ENCODE results near the gene BCOR. TPM values are rescaled to one million over a fixed set of nuclear protein-coding genes. Genes with fewer than 3 reads are reported as not detected.

The BCOR gene
- total RNA-seq, 1 experiment from 2014 or later = 134 TPM

DNA sequence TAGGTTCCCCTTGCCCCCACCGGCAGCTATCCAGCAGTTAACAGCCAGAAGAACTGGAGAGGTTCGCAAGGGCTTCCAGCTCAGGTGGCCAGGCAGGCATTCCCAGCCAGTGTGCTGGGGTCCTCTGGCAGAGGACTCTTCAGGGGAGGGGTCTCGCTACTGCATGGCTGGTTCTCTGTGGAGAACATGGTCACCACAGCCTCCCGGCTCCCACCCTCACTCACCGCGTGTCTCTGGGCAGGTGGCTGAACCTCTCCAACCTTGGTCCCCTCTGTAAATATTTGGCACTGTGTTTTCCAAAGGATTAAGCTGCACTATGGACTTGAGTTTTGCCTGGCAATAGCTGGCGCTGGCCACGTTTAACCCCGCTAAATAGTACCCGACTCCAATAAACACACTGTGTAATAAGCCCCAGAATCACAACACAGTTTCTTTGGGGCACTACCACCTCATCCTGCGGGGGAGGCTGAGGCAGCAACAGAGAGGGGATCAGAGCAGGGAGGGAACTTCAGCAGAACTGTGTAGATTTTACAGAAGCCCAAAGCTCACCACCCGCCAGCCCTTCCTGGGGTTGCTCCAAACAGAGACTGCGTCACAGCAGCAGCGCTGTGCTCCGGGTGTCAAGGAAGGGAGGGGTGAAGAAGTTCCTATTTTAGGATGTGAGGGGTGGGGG lies 15.2 kb downstream of the BCOR start:
- Histone ChIP-seq H3K23ac (ENCODE audit: insufficient read length, low read depth, low read length) (no peak overlapping the region), H4K91ac (ENCODE audit: insufficient read length, low read depth, low read length) (no peak overlapping the region), H2AFZ (ENCODE audit: low read length) (no peak overlapping the region), H4K8ac (replicated peaks; ENCODE audit: insufficient read length, low read depth, low read length) (no peak overlapping the region), H3K27me3 (ENCODE audit: insufficient read depth, low read length) (peaks cover 42% of the 10 kb centered on the region), H4K5ac (ENCODE audit: insufficient read length, low read depth, low read length) (no peak overlapping the region), H3K4ac (ENCODE audit: low read depth, low read length) (no peak overlapping the region), H2AK5ac (ENCODE audit: insufficient read length, low read length) (no peak overlapping the region), H3K79me1 (ENCODE audit: insufficient read depth, low read depth, low read length, poor library complexity, severe bottlenecking) (peaks cover 3% of the 10 kb centered on the region), H3K56ac (ENCODE audit: insufficient read length, low read depth, low read length) (no peak overlapping the region), H2BK120ac (ENCODE audit: low read depth, low read length, poor library complexity, severe bottlenecking) (no peak overlapping the region), H3K4me2 (ENCODE audit: insufficient read depth, insufficient read length, low read length) (peak overlapping the region; percentile 22), H3K4me1 (ENCODE audit: insufficient read depth, low read length) (peaks cover 34% of the 10 kb centered on the region), H3K27ac (ENCODE audit: insufficient read length, low read depth, low read length) (no peak overlapping the region), H3K79me2 (ENCODE audit: insufficient read depth, low read length) (peaks cover 21% of the 10 kb centered on the region; the same call in 1 of the 2 replicates), H2BK15ac (ENCODE audit: low read depth, low read length) (no peak overlapping the region), H3K14ac (ENCODE audit: insufficient read depth, low read length) (no peak overlapping the region), H2BK12ac (ENCODE audit: insufficient read length, low read depth, low read length) (no peak overlapping the region), H3K9ac (ENCODE audit: extremely low read depth, insufficient read length, low read length) (no peak overlapping the region), H3K9me3 (ENCODE audit: control insufficient read depth, low read depth, low read length) (no peaks in the 10 kb centered on the region), H2BK5ac (ENCODE audit: insufficient read length, low read length) (no peak overlapping the region), H3K18ac (ENCODE audit: insufficient read length, low read depth, low read length) (no peak overlapping the region), H4K20me1 (ENCODE audit: control insufficient read depth, insufficient read depth, insufficient read length) (peaks cover 3% of the 10 kb centered on the region), H3K23me2 (ENCODE audit: insufficient read length, low read depth, low read length, poor library complexity, severe bottlenecking) (peaks cover 11% of the 10 kb centered on the region), H3T11ph (ENCODE audit: low read length) (no peak overlapping the region), H2BK20ac (ENCODE audit: low read depth, low read length, poor library complexity, severe bottlenecking) (no peak overlapping the region)
- TF ChIP-seq, protein P1, sequence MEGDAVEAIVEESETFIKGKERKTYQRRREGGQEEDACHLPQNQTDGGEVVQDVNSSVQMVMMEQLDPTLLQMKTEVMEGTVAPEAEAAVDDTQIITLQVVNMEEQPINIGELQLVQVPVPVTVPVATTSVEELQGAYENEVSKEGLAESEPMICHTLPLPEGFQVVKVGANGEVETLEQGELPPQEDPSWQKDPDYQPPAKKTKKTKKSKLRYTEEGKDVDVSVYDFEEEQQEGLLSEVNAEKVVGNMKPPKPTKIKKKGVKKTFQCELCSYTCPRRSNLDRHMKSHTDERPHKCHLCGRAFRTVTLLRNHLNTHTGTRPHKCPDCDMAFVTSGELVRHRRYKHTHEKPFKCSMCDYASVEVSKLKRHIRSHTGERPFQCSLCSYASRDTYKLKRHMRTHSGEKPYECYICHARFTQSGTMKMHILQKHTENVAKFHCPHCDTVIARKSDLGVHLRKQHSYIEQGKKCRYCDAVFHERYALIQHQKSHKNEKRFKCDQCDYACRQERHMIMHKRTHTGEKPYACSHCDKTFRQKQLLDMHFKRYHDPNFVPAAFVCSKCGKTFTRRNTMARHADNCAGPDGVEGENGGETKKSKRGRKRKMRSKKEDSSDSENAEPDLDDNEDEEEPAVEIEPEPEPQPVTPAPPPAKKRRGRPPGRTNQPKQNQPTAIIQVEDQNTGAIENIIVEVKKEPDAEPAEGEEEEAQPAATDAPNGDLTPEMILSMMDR (conservative IDR thresholded peaks at IDR 0.05) = no peak
- Mint-ChIP-seq H3K27ac (no peak overlapping the region), H3K9me3 (peaks cover 65 to 69% of the 10 kb centered on the region in 2 experiments), H3K4me1 (peaks cover 73 to 85% of the 10 kb centered on the region in 2 experiments), H3K27me3 (ENCODE audit: low read depth) (peaks cover 45% of the 10 kb centered on the region), H3K36me3 (ENCODE audit: insufficient read depth in 1 of 3, low read depth in 3 of 3) (peaks cover 10 to 62% (median 27%) of the 10 kb centered on the region in 3 experiments), H3K4me3 (peak overlapping the region; percentile 33 to 51; a peak in 3 of 5 replicates)
- no peak for DNase-seq
- WGBS (ENCODE audit: extremely low coverage, insufficient read length, low lambda C conversion rate) = no CpG with 5 or more reads among the region's 15 CpGs

All from H9 (cell line).